Measurements from ENCODE around the gene AFF3.

GRCh38 chr2:99613980-99614379 is 528.4 kb downstream of the AFF3 start:
- TF ChIP-seq POLR2AphosphoS5 (IDR thresholded peaks at IDR 0.05; ENCODE audit: low read depth, low read length) (no peak), TAF1 (IDR thresholded peaks at IDR 0.05; ENCODE audit: borderline replicate concordance, insufficient read depth, low read length) (no peak)

All from PFSK-1 (cell line).